CD14-positive monocyte (primary cell): ENCODE measurements around the gene SASH1. TPM values are rescaled to one million over a fixed set of nuclear protein-coding genes. Genes with fewer than 3 reads are reported as not detected.

ENCODE experiments used
- DNase-seq, 3 donors: peaks; one replicate each; pipeline ENCODE4 v3.0.0-alpha.2; 2011 to 2022
- H2AFZ ChIP-seq: 2 replicates; pipeline ENCODE4 v1.6.0; 2012; ENCODE audit warnings: mild to moderate bottlenecking, low read depth, low read length, inconsistent platforms; ENCODE audit not compliant: insufficient read depth, poor library complexity, severe bottlenecking
- H3K27ac ChIP-seq, 2 donors: 1 replicate in 1 of 2; 2 replicates in 1 of 2; pipeline ENCODE4 v1.5.1; 2012 to 2013; ENCODE audit warnings: low read length in 2 of 2, control low read depth in 1 of 2, inconsistent platforms in 1 of 2, low read depth in 1 of 2, mild to moderate bottlenecking in 1 of 2
- H3K27me3 ChIP-seq, 2 donors: one replicate each; pipeline versions ENCODE4 v1.6.0 to v1.6.1; 2011 to 2013; ENCODE audit warnings: low read length in 2 of 2; ENCODE audit not compliant: control insufficient read depth in 2 of 2, insufficient read depth in 2 of 2
- H3K36me3 ChIP-seq, 2 donors: replicated peaks in 1 of 2; 1 replicate in 1 of 2; 2 replicates in 1 of 2; pipeline versions ENCODE4 v1.5.1 to v1.6.1; 2012 to 2013; ENCODE audit warnings: low read length in 2 of 2, control low read depth in 1 of 2, inconsistent platforms in 1 of 2, mild to moderate bottlenecking in 1 of 2; ENCODE audit not compliant: insufficient read depth in 2 of 2, control insufficient read depth in 1 of 2
- H3K4me1 ChIP-seq, 2 donors: 1 replicate in 1 of 2; 2 replicates in 1 of 2; pipeline versions ENCODE4 v1.5.1 to v1.6.1; 2012 to 2013; ENCODE audit warnings: low read length in 2 of 2, control low read depth in 1 of 2, inconsistent platforms in 1 of 2, mild to moderate bottlenecking in 1 of 2, moderate library complexity in 1 of 2; ENCODE audit not compliant: insufficient read depth in 2 of 2, control insufficient read depth in 1 of 2
- H3K4me2 ChIP-seq: replicated peaks from 2 replicates; pipeline ENCODE3; 2012; ENCODE audit warnings: low read length, moderate library complexity, mild to moderate bottlenecking; ENCODE audit not compliant: poor library complexity, severe bottlenecking; ENCODE audit errors: extremely low read depth
- H3K4me3 ChIP-seq, 3 experiments: fragments of 200-600 bp in 1 of 3; sonication (generic) in 1 of 3; replicated peaks in 1 of 3; 1 replicate in 2 of 3; 2 replicates in 1 of 3; pipeline ENCODE4 v1.5.1; 2011 to 2013; ENCODE audit warnings: low read length in 3 of 3, mild to moderate bottlenecking in 3 of 3, control low read depth in 2 of 3, low read depth in 2 of 3, inconsistent platforms in 1 of 3, moderate library complexity in 1 of 3
- H3K79me2 ChIP-seq: 2 replicates; pipeline ENCODE4 v1.6.0; 2012; ENCODE audit warnings: mild to moderate bottlenecking, control low read depth, inconsistent platforms, low read length, moderate library complexity; ENCODE audit not compliant: insufficient read depth
- H3K9ac ChIP-seq: 2 replicates; pipeline ENCODE4 v1.6.0; 2017; ENCODE audit warnings: low read length, mild to moderate bottlenecking; ENCODE audit not compliant: insufficient read depth, poor library complexity, severe bottlenecking
- H3K9me3 ChIP-seq, 2 donors: replicated peaks in 1 of 2; 1 replicate in 1 of 2; 2 replicates in 1 of 2; pipeline versions ENCODE4 v1.5.1 to v1.6.1; 2012 to 2013; ENCODE audit warnings: low read length in 2 of 2, control low read depth in 1 of 2; ENCODE audit not compliant: control insufficient read depth in 1 of 2, insufficient read depth in 1 of 2
- H4K20me1 ChIP-seq: 2 replicates; pipeline ENCODE4 v1.6.0; 2012; ENCODE audit warnings: mild to moderate bottlenecking, low read length, control low read depth, moderate library complexity; ENCODE audit not compliant: insufficient read depth
- H3K27ac Mint-ChIP-seq, 7 donors: one replicate each; pipeline ENCODE4 v1.8.0; 2020; ENCODE audit warnings: mild to moderate bottlenecking in 7 of 7, mixed read lengths in 7 of 7, moderate library complexity in 6 of 7, inconsistent platforms in 2 of 7
- H3K27me3 Mint-ChIP-seq, 3 donors: one replicate each; pipeline ENCODE4 v1.8.0; 2021 to 2022; ENCODE audit warnings: low read depth in 3 of 3, mild to moderate bottlenecking in 3 of 3, mixed read lengths in 3 of 3, moderate library complexity in 3 of 3, inconsistent platforms in 1 of 3
- H3K36me3 Mint-ChIP-seq, 2 donors: one replicate each; pipeline ENCODE4 v1.8.0; 2020; ENCODE audit warnings: mixed read lengths in 2 of 2, inconsistent platforms in 1 of 2, mild to moderate bottlenecking in 1 of 2
- H3K4me1 Mint-ChIP-seq: one replicate; pipeline ENCODE4 v1.8.0; 2020; ENCODE audit warnings: mild to moderate bottlenecking, mixed read lengths
- H3K4me3 Mint-ChIP-seq, 2 donors: one replicate each; pipeline ENCODE4 v1.8.0; 2020; ENCODE audit warnings: mild to moderate bottlenecking in 2 of 2, mixed read lengths in 2 of 2, moderate library complexity in 1 of 2
- H3K9me3 Mint-ChIP-seq, 7 donors: one replicate each; pipeline ENCODE4 v1.8.0; 2020 to 2022; ENCODE audit warnings: mixed read lengths in 7 of 7, mild to moderate bottlenecking in 6 of 7, moderate library complexity in 6 of 7, inconsistent platforms in 2 of 7
- CTCF ChIP-seq: fragments of 200-600 bp; IDR thresholded peaks from one replicate; pipeline ENCODE4 v1.8.0; 2022; ENCODE audit warnings: antibody characterized with exemption, mild to moderate bottlenecking
- WGBS: methylation state at CpG from one replicate; pipeline ENCODE4 v1.1.5; 2013; ENCODE audit warnings: missing lambda C conversion rate; ENCODE audit not compliant: insufficient coverage; 5-methylcytosine and 5-hydroxymethylcytosine counted together
- intact Hi-C, 2 donors: fragments of 100-400 bp; cut with micrococcal nuclease; formaldehyde crosslinking; loops; one replicate each; pipeline versions ENCODE4 v1.15.0 to v1.15.1; 2023
- polyA plus RNA-seq, 3 donors: library from polyadenylated mRNA; depleted of rRNA in 1 of 3; unstranded in 2 of 3; stranded (reverse) in 1 of 3; fragments of 300-500 nt in 2 of 3; fragments of >200 nt in 1 of 3; fragmentation: Illumina TruSeq in 2 of 3; gene quantifications; 1 replicate in 2 of 3; 2 replicates in 1 of 3; pipeline ENCODE4 v1.2.3, GENCODE V29; 2012 to 2021

The SASH1 gene
- polyA plus RNA-seq, 3 donors, result 0.90 to 5.1 (median 4.7) TPM

- H3K4me2 ChIP-seq, result no peak overlapping the region
- no peak overlapping the region for H3K4me3 ChIP-seq
- H3K36me3 ChIP-seq, result no peaks in the 10 kb centered on the region
- H3K4me3 Mint-ChIP-seq, result no peak overlapping the region
- H3K9me3 Mint-ChIP-seq, result peaks cover 0 to 6% (median 0%) of the 10 kb centered on the region in 7 donors
- no peaks in the 10 kb centered on the region for H4K20me1 ChIP-seq
- no peak overlapping the region for H3K27ac Mint-ChIP-seq
- no peak overlapping the region for H3K9ac ChIP-seq
- H3K27ac ChIP-seq, result no peak overlapping the region
- TF ChIP-seq CTCF, result no peak
- H3K27me3 Mint-ChIP-seq, result peaks cover 5 to 14% (median 10%) of the 10 kb centered on the region in 3 donors
- H3K79me2 ChIP-seq, result no peaks in the 10 kb centered on the region
- H3K9me3 ChIP-seq, result no peaks in the 10 kb centered on the region
- H3K36me3 Mint-ChIP-seq, result no peaks in the 10 kb centered on the region
- H3K27me3 ChIP-seq, result no peaks in the 10 kb centered on the region
- H3K4me1 Mint-ChIP-seq, result peaks cover 6% of the 10 kb centered on the region
- H3K4me1 ChIP-seq, result peaks cover under 1 to 2% of the 10 kb centered on the region in 2 donors
- 83% methylated on average over 1 of the region's 1 CpG for WGBS
- DNase-seq, result no peak
- intact Hi-C loops, result no loop called here
- H2AFZ ChIP-seq, result no peak overlapping the region
These were observed 93.8 kb downstream of the SASH1 start for GRCh38 chr6:148436466-148436865.

- peaks cover 0 to 3% (median 0%) of the 10 kb centered on the region in 7 donors for H3K9me3 Mint-ChIP-seq
- H3K27me3 ChIP-seq, result no peaks in the 10 kb centered on the region
- H3K4me1 Mint-ChIP-seq, result peaks cover 11% of the 10 kb centered on the region
- no peaks in the 10 kb centered on the region for H3K9me3 ChIP-seq
- no peaks in the 10 kb centered on the region for H3K79me2 ChIP-seq
- no peak overlapping the region for H3K9ac ChIP-seq
- intact Hi-C loops, result no loop called here
- H3K4me3 Mint-ChIP-seq, result no peak overlapping the region
- peaks cover 6% of the 10 kb centered on the region in 2 donors for H3K4me1 ChIP-seq
- no peak overlapping the region for H2AFZ ChIP-seq
- no peaks in the 10 kb centered on the region for H3K36me3 ChIP-seq
- no peaks in the 10 kb centered on the region for H3K36me3 Mint-ChIP-seq
- H4K20me1 ChIP-seq, result no peaks in the 10 kb centered on the region
- H3K27ac ChIP-seq, result no peak overlapping the region
- TF ChIP-seq CTCF, result no peak
- H3K4me3 ChIP-seq, result no peak overlapping the region
- DNase-seq, result no peak
- no peak overlapping the region for H3K27ac Mint-ChIP-seq
- H3K4me2 ChIP-seq, result no peak overlapping the region
- WGBS, result 100% methylated on average over 3 of the region's 7 CpGs
- peaks cover 8 to 13% (median 12%) of the 10 kb centered on the region in 3 donors for H3K27me3 Mint-ChIP-seq
These were observed 96.0 kb downstream of the SASH1 start for GRCh38 chr6:148438632-148439031.
